Gastrocnemius medialis (tissue), 4 donors: ENCODE results near the gene CD28.

Source experiments
- POLR2A ChIP-seq, 2 donors: fragments of 450-650 bp; IDR thresholded peaks; one replicate each; pipeline ENCODE4 v1.6.1; 2017; ENCODE audit warnings: antibody characterized with exemption in 2 of 2, mild to moderate bottlenecking in 2 of 2, moderate library complexity in 2 of 2
- TF ChIP-seq, protein P1 (sequence below), 5 experiments: fragments of 450-650 bp in 3 of 5; fragments of 200-600 bp in 2 of 5; sonication (generic) in 2 of 5; IDR thresholded peaks in 4 of 5; conservative IDR thresholded peaks in 1 of 5; 1 replicate in 4 of 5; 2 replicates in 1 of 5; pipeline ENCODE4 v1.5.1; 2016 to 2019; ENCODE audit warnings: antibody characterized with exemption in 5 of 5, mild to moderate bottlenecking in 3 of 5, moderate library complexity in 3 of 5

DNA sequence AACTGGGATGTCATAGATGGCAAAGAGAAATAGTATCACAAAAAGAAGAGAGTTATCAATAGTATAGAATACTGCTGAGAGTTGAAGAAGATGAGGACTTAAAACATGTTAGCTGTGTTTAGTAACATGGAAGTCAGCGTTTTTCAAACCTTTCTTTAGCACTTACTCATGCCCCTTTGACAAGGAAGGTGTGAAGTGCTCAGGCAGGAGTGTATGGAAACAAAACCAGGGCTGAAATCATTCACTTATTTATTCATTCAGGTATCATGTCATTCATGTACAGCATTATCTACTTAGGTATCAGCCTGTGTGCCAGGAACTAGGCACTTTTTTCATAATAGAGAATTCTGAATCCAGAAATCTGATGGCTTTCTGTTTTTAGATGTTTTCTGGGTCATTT lies 27.2 kb downstream of the CD28 start:
- TF ChIP-seq, protein P1, sequence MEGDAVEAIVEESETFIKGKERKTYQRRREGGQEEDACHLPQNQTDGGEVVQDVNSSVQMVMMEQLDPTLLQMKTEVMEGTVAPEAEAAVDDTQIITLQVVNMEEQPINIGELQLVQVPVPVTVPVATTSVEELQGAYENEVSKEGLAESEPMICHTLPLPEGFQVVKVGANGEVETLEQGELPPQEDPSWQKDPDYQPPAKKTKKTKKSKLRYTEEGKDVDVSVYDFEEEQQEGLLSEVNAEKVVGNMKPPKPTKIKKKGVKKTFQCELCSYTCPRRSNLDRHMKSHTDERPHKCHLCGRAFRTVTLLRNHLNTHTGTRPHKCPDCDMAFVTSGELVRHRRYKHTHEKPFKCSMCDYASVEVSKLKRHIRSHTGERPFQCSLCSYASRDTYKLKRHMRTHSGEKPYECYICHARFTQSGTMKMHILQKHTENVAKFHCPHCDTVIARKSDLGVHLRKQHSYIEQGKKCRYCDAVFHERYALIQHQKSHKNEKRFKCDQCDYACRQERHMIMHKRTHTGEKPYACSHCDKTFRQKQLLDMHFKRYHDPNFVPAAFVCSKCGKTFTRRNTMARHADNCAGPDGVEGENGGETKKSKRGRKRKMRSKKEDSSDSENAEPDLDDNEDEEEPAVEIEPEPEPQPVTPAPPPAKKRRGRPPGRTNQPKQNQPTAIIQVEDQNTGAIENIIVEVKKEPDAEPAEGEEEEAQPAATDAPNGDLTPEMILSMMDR (IDR thresholded peaks at IDR 0.05 in 4 of 5, conservative IDR thresholded peaks at IDR 0.05 in 1 of 5), result no peak
- no peak for TF ChIP-seq POLR2A (IDR thresholded peaks at IDR 0.05)
